HCT116 (cell line): ENCODE data around the gene GLS2. TPM values are rescaled to one million over a fixed set of nuclear protein-coding genes. Genes with fewer than 3 reads are reported as not detected.
"Not testable (repeated sequence)": the region's sequence is repeated elsewhere in the genome, so short reads cannot be mapped to it uniquely, and the experiment has no call there.

Experiments
- ATAC-seq: fragments of 200-7000 bp; cut with Tn5 transposase; 2 replicates; pipeline ENCODE4 v1.9.1; 2020; ENCODE audit warnings: mild to moderate bottlenecking, moderate library complexity
- BruUV-seq: library from RNA; stranded (reverse); fragments of 400-500 nt; replicated peaks from 2 replicates; lab custom pipeline; 2021; lab: Mats Ljungman, UMichigan
- CTCF ChIA-PET: fragments of 300-600 bp; sonication (Branson Sonifier 250); formaldehyde crosslinking; loops from one replicate; lab custom pipeline; 2021; ENCODE audit warnings: antibody characterized with exemption; lab: Charles Lee
- POLR2A ChIA-PET: fragments of 300-600, 350-600 bp; sonication (Branson Sonifier 250); formaldehyde crosslinking; loops from one replicate; lab custom pipeline; 2021; ENCODE audit warnings: antibody characterized with exemption; lab: Charles Lee
- RAD21 ChIA-PET, 2 experiments: fragments of 300-600 bp; sonication (Branson Sonifier 250); formaldehyde crosslinking; loops; one replicate each; lab custom pipeline; 2023; ENCODE audit warnings: low total read pairs in 2 of 2; ENCODE audit not compliant: uncharacterized antibody in 2 of 2, unreplicated experiment in 2 of 2, low non-redundant PET in 1 of 2; lab: Charles Lee
- DNase-seq: peaks from one replicate; pipeline ENCODE4 v3.0.0-alpha.2; 2010; ENCODE audit warnings: low read depth, low spot score
- H2AFZ ChIP-seq: fragments of 200-600 bp; shearing (Covaris generic), sonication (generic); 2 replicates; pipeline ENCODE4 v1.6.1; 2017; ENCODE audit warnings: low read depth, mixed run types, mixed read lengths, antibody characterized with exemption, low read length; ENCODE audit not compliant: poor library complexity, severe bottlenecking
- H3K27ac ChIP-seq: 2 replicates; pipeline ENCODE4 v1.5.1; 2012; ENCODE audit warnings: low read depth, low read length
- H3K27me3 ChIP-seq: fragments of 200-600 bp; sonication (generic); 2 replicates; pipeline ENCODE4 v1.6.1; 2016; ENCODE audit warnings: mixed run types, low read length, mixed read lengths; ENCODE audit not compliant: insufficient read depth
- H3K36me3 ChIP-seq, 2 experiments: fragments of 200-500 bp in 1 of 2; fragments of 200-600 bp in 1 of 2; sonication (Bioruptor generic) in 1 of 2; sonication (generic) in 1 of 2; 2 replicates each; pipeline versions ENCODE4 v1.5.1 to v1.6.1; 2014 to 2016; ENCODE audit warnings: low read length in 2 of 2, inconsistent platforms in 1 of 2, mixed read lengths in 1 of 2, mixed run types in 1 of 2; ENCODE audit not compliant: insufficient read depth in 2 of 2, control insufficient read depth in 1 of 2
- H3K4me1 ChIP-seq, 2 experiments: fragments of 200-600 bp in 1 of 2; sonication (generic) in 1 of 2; 2 replicates each; pipeline versions ENCODE4 v1.5.1 to v1.6.1; 2012 to 2017; ENCODE audit warnings: low read length in 2 of 2, inconsistent platforms in 1 of 2, mild to moderate bottlenecking in 1 of 2, mixed read lengths in 1 of 2, mixed run types in 1 of 2, moderate library complexity in 1 of 2; ENCODE audit not compliant: insufficient read depth in 2 of 2, control insufficient read depth in 1 of 2
- H3K4me2 ChIP-seq: fragments of 200-600 bp; sonication (generic); 2 replicates; pipeline ENCODE4 v1.6.1; 2017; ENCODE audit warnings: mixed run types, low read length, mixed read lengths
- H3K4me3 ChIP-seq, 2 experiments: fragments of 200-600 bp in 1 of 2; sonication (generic) in 1 of 2; replicated peaks in 1 of 2; 2 replicates each; pipeline ENCODE4 v1.5.1; 2011 to 2016; ENCODE audit warnings: low read length in 2 of 2, control low read depth in 1 of 2, low read depth in 1 of 2, mild to moderate bottlenecking in 1 of 2, mixed read lengths in 1 of 2, mixed run types in 1 of 2
- H3K79me2 ChIP-seq: fragments of 200-600 bp; sonication (generic); 2 replicates; pipeline ENCODE4 v1.6.1; 2017; ENCODE audit warnings: mild to moderate bottlenecking, mixed run types, low read length, moderate library complexity, mixed read lengths; ENCODE audit not compliant: insufficient read depth
- H3K9ac ChIP-seq: fragments of 200-600 bp; sonication (generic); 2 replicates; pipeline ENCODE4 v1.6.1; 2016; ENCODE audit warnings: low read length, mixed read lengths
- H3K9me2 ChIP-seq: fragments of 200-600 bp; sonication (generic), shearing (Covaris generic); 2 replicates; pipeline ENCODE4 v1.6.1; 2017; ENCODE audit warnings: mixed run types, mild to moderate bottlenecking, moderate library complexity; ENCODE audit not compliant: insufficient read depth
- H3K9me3 ChIP-seq, 2 experiments: fragments of 200-500 bp in 1 of 2; fragments of 200-600 bp in 1 of 2; sonication (Bioruptor generic) in 1 of 2; sonication (generic) in 1 of 2; 2 replicates each; pipeline ENCODE4 v1.6.1; 2014 to 2017; ENCODE audit warnings: low read length in 2 of 2, mixed read lengths in 2 of 2, inconsistent platforms in 1 of 2, low read depth in 1 of 2, mild to moderate bottlenecking in 1 of 2, mixed run types in 1 of 2, moderate library complexity in 1 of 2; ENCODE audit not compliant: control insufficient read depth in 1 of 2, insufficient read depth in 1 of 2
- H4K20me1 ChIP-seq: fragments of 200-600 bp; sonication (generic), shearing (Covaris generic); 2 replicates; pipeline ENCODE4 v1.6.1; 2017; ENCODE audit warnings: mixed run types, mild to moderate bottlenecking, moderate library complexity; ENCODE audit not compliant: insufficient read depth
- CBX3 ChIP-seq: IDR thresholded peaks from 2 replicates; pipeline ENCODE4 v1.6.1; 2012; ENCODE audit warnings: low read depth
- EZH2phosphoT487 ChIP-seq: fragments of 200-600 bp; IDR thresholded peaks from 2 replicates; pipeline ENCODE4 v1.6.1; 2018; ENCODE audit warnings: antibody characterized with exemption, borderline replicate concordance
- FOSL1 ChIP-seq: IDR thresholded peaks from 2 replicates; pipeline ENCODE4 v1.6.1; 2012; ENCODE audit warnings: low read depth
- SP1 ChIP-seq: IDR thresholded peaks from 2 replicates; pipeline ENCODE4 v1.6.1; 2012; ENCODE audit warnings: low read depth
- TCF7L2 ChIP-seq: IDR thresholded peaks from 2 replicates; pipeline ENCODE4 v1.7.0; 2011; ENCODE audit warnings: borderline replicate concordance, inconsistent platforms; ENCODE audit not compliant: insufficient read depth, insufficient read length; ENCODE audit errors: extremely low read depth
- ZNF274 ChIP-seq: fragments of 200-500 bp; sonication (Bioruptor generic); IDR thresholded peaks from 2 replicates; pipeline ENCODE4 v1.6.1; 2014; ENCODE audit warnings: mild to moderate bottlenecking, low read depth, low read length, inconsistent platforms
- intact Hi-C: fragments of 100-400 bp; cut with micrococcal nuclease; formaldehyde crosslinking; loops from 2 replicates; pipeline ENCODE4 v1.10.0; 2022
- total RNA-seq: library from RNA; stranded (reverse); gene quantifications from one replicate; pipeline ENCODE4 v1.2.1, GENCODE V29; 2021; ENCODE audit not compliant: unreplicated experiment

The GLS2 gene
- total RNA-seq, 1 experiment from 2014 or later = not detected

DNA sequence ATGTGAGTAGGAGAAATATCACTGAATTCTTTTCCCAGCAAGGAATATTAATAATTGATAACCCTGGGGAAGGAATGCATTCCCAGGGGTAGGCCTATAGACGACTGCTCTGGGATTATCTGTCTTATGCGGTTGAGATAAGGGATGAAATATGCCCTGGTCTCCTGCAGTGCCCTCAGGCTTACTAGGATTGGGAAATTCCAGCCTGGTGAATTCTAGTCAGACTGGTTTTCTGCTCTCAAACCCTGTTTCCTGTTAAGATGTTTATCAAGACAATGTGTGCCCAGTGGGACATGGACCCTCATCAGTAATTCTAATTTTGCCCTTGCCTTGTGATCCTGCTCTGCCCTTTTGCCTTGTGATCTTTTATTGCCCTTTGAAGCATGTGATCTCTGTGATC, 44.8 kb downstream of the GLS2 start:
- H3K9me3 ChIP-seq, CTCF ChIA-PET, H4K20me1 ChIP-seq, POLR2A ChIA-PET, H2AFZ ChIP-seq, H3K4me2 ChIP-seq, ATAC-seq: not testable (repeated sequence)
- peak; percentile 39; the same call in 1 of the 2 replicates for TF ChIP-seq CBX3
- TF ChIP-seq, all 23 proteins: peak for 1; not testable (repeated sequence) for 22
- H3K27me3 ChIP-seq, H3K4me3 ChIP-seq, BruUV-seq, DNase-seq, RAD21 ChIA-PET, H3K27ac ChIP-seq, H3K9me2 ChIP-seq, intact Hi-C loops, H3K9ac ChIP-seq, H3K36me3 ChIP-seq: not testable (repeated sequence)
- H3K79me2 ChIP-seq = peaks cover 65% of the 10 kb centered on the region
- peaks cover 5 to 11% of the 10 kb centered on the region in 2 experiments; a peak in 2 of 4 replicates for H3K4me1 ChIP-seq

DNA sequence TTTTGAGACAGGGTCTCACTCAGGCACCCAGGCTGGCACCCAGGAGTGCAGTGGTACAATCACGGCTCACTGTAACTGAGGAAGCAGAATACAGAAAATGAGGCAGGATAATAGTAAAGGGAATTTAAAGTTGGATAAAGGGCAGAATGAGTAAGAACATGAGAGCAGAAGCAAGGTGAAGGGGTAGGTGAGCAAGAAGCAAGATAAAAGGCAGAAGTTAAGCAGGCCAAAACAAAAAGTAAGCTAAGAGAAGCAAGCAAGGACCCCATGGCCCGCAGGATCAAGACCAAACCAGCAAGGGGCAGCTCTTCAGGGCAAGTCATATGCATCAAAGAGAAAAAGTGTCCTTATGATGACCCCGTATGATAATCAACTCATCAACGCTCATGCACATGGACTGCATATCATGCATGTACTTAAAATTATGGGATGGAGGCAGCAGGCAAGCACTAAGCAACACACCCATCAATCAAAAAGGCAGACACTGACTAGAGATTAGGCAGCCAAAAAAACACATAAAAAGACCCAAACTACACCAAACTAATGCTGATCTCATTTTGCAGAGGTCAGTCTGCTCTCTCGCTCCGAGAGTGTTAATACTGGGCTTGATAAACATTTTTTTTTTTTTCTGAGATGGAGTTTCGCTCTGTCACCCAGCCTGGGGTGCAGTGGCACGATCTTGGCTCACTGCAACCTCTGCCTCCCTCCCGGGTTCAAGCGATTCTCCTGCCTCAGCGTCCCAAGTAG, 50.4 kb downstream of the GLS2 start:
- Histone ChIP-seq H3K4me1 (no peaks in the 10 kb centered on the region), H3K36me3 (peaks cover 0 to 3% of the 10 kb centered on the region in 2 experiments; a peak in 2 of 4 replicates), H3K27ac (no peak overlapping the region), H3K4me2 (no peak overlapping the region), H3K27me3 (no peaks in the 10 kb centered on the region), H2AFZ (no peak overlapping the region), H3K9me3 (no peaks in the 10 kb centered on the region), H3K9ac (no peak overlapping the region), H4K20me1 (no peaks in the 10 kb centered on the region), H3K9me2 (no peaks in the 10 kb centered on the region), H3K4me3 (no peak overlapping the region), H3K79me2 (peaks cover 55% of the 10 kb centered on the region)
- ChIA-PET CTCF (no interaction called here), RAD21 (no interaction called here), POLR2A (no interaction called here)
- no peak for TF ChIP-seq EZH2phosphoT487
- TF ChIP-seq TCF7L2 = no peak
- no peak for TF ChIP-seq FOSL1
- no peak for TF ChIP-seq ZNF274
- no peak for TF ChIP-seq SP1
- no peak for DNase-seq
- intact Hi-C loops = no loop called here
- BruUV-seq = no TSS peak
- no peak for ATAC-seq
